Epithelial cell of proximal tubule (primary cell): ENCODE data around the gene PSMA3. TPM values are rescaled to one million over a fixed set of nuclear protein-coding genes. Genes with fewer than 3 reads are reported as not detected.

Experiments used
- DNase-seq: peaks from one replicate; pipeline ENCODE4 v3.0.0-alpha.2; 2011; ENCODE audit warnings: low read depth
- H3K4me3 ChIP-seq: 2 replicates; pipeline ENCODE4 v1.5.1; 2011; ENCODE audit warnings: low read depth, mild to moderate bottlenecking, low read length
- total RNA-seq: library from RNA; depleted of rRNA; stranded (reverse); fragments of >200 nt; gene quantifications from 2 replicates; pipeline ENCODE4 v1.2.3, GENCODE V29; 2015
- TF ChIP-seq, protein P1 (sequence below): conservative IDR thresholded peaks from 2 replicates; pipeline ENCODE4 v1.5.1; 2012; ENCODE audit warnings: low read depth, mild to moderate bottlenecking, low read length

PSMA3 gene
- total RNA-seq, 1 donor from 2014 or later = 255 TPM

DNA sequence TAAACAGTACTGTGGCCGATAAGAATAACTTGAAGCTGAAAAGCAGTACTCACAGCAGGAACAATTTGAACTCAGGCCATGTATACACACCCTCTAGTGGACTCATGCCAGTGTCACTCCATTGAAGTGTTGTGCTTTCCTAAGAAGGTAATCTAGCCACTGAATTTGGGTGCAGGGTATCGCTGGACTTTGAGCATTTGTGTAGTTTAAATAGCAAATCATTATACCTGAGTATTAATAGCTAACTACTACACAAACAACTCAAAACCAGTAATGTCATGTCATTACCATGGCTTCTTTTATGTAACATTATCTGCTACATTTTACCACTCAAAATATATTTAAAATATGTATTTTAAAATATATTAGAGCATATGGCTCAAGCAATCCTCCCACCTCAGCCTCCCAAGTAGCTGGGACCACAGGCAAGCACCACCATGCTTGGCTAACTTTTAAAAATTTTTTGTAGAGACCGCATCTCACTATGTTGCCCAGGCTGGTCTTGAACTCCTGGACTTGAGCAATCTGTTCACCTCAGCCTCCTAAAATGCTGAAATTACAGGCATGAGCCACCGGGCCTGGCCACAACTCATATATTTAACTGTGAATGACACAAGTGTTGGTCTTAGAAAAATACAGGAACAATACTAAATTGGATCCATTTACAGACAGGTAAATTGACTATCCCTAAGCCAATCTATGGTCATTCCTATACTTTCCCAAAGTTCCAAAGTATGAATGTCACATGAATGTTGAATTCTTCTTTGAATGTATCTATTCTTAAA, 28.1 kb downstream of the PSMA3 start:
- peak; percentile 59 for DNase-seq
- TF ChIP-seq, protein P1, sequence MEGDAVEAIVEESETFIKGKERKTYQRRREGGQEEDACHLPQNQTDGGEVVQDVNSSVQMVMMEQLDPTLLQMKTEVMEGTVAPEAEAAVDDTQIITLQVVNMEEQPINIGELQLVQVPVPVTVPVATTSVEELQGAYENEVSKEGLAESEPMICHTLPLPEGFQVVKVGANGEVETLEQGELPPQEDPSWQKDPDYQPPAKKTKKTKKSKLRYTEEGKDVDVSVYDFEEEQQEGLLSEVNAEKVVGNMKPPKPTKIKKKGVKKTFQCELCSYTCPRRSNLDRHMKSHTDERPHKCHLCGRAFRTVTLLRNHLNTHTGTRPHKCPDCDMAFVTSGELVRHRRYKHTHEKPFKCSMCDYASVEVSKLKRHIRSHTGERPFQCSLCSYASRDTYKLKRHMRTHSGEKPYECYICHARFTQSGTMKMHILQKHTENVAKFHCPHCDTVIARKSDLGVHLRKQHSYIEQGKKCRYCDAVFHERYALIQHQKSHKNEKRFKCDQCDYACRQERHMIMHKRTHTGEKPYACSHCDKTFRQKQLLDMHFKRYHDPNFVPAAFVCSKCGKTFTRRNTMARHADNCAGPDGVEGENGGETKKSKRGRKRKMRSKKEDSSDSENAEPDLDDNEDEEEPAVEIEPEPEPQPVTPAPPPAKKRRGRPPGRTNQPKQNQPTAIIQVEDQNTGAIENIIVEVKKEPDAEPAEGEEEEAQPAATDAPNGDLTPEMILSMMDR = peak; percentile 58
- H3K4me3 ChIP-seq = no peak overlapping the region

DNA sequence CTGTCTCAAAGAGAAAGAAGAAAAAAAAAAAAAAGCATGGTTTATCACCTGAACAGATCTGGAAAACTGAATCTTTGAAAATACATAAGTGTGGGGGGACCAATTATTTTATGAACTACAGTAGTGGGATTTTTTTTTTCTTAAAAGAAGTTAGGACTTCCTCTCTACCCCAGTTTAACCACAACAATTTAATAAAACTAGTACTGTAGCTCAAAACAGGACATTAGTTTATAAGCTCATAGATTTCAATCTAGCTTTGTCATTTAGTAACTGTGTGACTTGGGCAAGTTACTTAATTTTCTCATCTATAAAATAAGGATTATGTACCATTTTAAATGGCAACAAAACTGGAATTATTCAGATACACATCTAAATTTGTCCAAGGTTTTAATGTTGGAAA, 30.2 kb downstream of the PSMA3 start:
- TF ChIP-seq, protein P1 = no peak
- H3K4me3 ChIP-seq = no peak overlapping the region
- DNase-seq = no peak

DNA sequence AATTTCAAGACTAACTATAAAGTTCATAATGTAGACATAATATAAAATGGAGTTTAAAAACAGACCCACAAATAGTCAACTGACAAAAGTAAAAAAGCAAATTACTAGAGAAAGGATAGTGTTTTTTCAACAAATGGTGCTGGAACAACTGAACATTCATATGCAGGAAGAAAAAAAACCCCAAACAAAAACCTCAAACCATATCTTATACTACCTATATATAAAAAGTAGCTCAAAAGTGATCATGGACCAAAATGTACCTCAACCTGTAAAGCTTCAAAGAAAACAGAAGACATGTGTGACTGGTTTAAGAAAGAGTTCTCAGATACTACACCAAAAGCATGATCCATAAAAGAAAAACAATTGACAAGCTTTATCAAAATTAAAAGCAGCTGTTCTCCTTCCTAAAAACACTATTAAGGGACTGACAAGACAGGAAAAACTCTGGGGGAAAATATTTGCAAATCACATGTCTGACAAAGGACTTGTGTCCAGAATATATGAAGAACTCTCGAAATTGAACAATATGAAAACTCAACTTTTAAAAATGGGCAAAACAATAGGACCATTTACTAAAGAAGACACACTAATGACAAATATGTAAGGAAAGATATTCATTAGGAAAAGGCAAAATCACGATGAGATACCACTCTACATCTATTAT, 31.0 kb downstream of the PSMA3 start:
- TF ChIP-seq, protein P1 = no peak

GRCh38 chr14:58276208-58276607, 31.6 kb downstream of the PSMA3 start:
- TF ChIP-seq, protein P1 = no peak
- DNase-seq = no peak
- no peak overlapping the region for H3K4me3 ChIP-seq

More for the DNA sequence above, 31.0 kb downstream of the PSMA3 start:
- H3K4me3 ChIP-seq = no peak overlapping the region
- no peak for DNase-seq

- no peak overlapping the region for H3K4me3 ChIP-seq
- TF ChIP-seq, protein P1 = no peak
- DNase-seq = no peak
Observed at GRCh38 chr14:58278177-58278576, 33.5 kb downstream of the PSMA3 start.

- peak overlapping the region; percentile 15 for H3K4me3 ChIP-seq
- DNase-seq = peak; percentile 98
- TF ChIP-seq, protein P1 = no peak
Observed at GRCh38 chr14:58280954-58281787, 36.5 kb downstream of the PSMA3 start.
